ENCODE results near the gene FAM228A.
"Not testable (repeated sequence)": the region's sequence is repeated elsewhere in the genome, so short reads cannot be mapped to it uniquely, and the experiment has no call there.

Gene FAM228A

DNA sequence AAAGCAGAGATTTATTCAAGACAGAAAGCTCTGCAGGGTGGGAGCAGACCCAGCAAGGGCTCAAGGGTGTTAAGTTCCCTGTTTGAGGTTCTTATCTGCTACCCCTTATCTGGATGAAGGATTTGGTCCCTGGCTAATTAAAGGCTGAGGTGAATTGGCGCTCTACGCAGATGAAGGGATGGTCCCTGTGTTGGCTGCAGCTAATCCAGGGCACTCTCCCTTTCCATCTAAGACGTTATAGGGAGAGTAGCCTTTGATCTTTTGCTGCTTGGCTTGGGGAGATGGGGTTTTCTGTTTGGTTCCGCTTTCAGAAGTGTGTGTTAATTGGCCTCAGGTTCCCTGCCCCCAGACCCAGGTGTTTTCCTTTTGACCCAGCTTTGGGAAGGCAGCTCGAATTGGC, 17.0 kb downstream of the FAM228A start:
- DNase-seq: no peak

DNA sequence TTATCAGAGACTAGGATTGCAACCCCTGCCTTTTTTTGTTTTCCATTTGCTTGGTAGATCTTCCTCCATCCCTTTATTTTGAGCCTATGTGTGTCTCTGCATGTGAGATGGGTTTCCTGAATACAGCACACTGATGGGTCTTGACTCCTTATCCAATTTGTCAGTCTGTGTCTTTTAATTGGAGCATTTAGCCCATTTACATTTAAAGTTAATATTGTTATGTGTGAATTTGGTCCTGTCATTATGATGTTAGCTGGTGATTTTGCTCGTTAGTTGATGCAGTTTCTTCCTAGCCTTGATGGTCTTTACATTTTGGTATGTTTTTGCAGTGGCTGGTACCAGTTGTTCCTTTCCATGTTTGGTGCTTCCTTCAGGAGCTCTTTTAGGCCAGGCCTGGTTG, 22.4 kb downstream of the FAM228A start:
- not testable (repeated sequence) for DNase-seq

DNA sequence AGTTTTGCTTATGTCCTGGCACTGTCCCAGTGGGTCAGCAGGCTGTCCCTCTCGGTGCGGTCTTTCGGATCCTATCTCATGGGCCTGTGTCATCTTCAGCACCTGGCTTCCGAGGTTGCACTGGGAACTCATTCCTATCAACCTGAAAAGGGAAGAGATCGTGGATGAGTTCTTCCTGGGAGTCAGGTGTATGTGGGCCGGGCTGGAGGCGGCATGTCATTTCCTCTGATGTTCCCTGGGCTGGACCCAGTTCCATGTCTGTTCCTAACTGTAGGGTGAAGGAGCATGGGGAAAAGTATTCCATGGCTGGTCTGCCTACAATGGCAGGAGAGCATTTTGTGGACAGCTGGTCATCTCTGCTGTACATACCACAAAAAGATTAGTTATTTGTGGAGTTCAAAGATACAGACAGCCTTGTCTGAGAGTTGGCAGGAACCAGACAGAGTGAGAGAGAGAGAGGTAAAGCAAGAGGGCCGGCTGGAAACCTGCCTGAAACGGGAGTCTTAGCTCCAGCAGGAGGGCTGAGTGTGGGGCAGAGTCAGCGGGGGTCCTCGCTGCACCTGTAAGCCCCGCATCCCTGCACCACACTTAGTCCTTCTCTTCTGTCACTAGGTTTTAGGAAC, 25.2 kb downstream of the FAM228A start:
- DNase-seq: no peak

- DNase-seq: no peak
These were observed 25.9 kb downstream of the FAM228A start for GRCh38 chr2:24200799-24201198.

- DNase-seq: no peak
These were observed 28.4 kb downstream of the FAM228A start for GRCh38 chr2:24203029-24203786.

- DNase-seq: no peak
These were observed 28.9 kb downstream of the FAM228A start for GRCh38 chr2:24203787-24204150.

DNA sequence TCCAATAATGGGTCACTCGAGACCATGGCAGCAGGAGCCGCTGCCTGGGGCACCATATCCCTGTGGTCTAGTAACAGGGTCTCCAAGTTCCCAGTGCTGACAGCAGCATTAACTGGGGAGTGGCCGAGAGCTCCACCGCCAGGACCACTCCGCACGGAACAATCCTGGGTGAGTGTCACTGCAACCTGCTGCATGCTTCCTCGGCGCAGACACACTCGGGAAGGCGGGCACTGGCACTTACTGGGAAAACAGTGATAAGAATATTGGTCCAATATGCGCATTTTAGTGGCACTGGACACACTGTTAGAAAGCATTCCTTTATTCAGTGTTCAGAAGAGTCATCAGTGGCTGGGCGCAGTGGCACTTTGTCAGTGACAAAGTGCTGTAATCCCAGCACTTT, 29.7 kb downstream of the FAM228A start:
- no peak for DNase-seq

- no peak for DNase-seq
These were observed 30.3 kb downstream of the FAM228A start for GRCh38 chr2:24205131-24205530.

DNA sequence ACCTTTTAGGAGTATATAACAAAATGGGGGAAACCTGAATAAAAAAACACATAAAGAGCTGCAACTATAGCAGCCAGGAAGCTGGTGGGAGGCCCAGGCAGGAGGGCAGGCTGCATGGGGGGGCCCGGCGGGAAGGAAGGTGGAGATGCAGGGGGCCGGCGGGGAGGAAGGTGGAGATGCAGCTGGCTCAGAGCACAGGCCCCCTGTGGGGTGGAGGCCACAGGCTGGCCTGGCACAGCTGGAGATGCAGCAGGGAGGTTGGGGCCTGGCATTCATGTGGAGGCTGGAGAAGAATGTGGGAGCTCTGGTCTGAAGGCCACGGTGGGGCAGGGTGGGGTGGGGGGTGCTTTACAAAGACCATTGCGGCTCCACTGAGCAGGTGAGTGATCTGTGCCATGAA, 31.4 kb downstream of the FAM228A start:
- DNase-seq: no peak

GRCh38 chr2:24206714-24207113, 31.9 kb downstream of the FAM228A start:
- DNase-seq: no peak

DNA sequence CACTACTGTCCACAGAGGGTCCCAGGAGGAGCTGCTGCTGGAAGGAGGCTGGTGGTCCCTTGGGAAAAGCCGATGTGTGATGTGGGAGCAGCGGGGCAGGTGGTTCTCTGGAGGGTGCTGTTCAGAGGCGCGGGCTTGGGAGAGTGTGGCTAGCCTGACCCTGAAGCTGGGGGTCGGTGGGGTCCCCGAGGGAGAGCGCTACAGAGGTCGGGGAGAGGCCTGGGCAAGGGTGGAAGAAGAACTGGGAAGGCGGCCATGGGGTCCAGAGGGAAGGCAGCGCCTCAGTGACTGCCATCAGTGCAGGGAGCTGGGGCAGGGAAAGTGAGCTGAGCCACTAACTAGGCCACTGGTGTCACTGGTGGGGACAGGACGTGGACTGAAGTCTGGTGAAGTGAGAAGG, 32.5 kb downstream of the FAM228A start:
- no peak for DNase-seq

GRCh38 chr2:24208490-24208889, 33.6 kb downstream of the FAM228A start:
- DNase-seq: no peak

DNA sequence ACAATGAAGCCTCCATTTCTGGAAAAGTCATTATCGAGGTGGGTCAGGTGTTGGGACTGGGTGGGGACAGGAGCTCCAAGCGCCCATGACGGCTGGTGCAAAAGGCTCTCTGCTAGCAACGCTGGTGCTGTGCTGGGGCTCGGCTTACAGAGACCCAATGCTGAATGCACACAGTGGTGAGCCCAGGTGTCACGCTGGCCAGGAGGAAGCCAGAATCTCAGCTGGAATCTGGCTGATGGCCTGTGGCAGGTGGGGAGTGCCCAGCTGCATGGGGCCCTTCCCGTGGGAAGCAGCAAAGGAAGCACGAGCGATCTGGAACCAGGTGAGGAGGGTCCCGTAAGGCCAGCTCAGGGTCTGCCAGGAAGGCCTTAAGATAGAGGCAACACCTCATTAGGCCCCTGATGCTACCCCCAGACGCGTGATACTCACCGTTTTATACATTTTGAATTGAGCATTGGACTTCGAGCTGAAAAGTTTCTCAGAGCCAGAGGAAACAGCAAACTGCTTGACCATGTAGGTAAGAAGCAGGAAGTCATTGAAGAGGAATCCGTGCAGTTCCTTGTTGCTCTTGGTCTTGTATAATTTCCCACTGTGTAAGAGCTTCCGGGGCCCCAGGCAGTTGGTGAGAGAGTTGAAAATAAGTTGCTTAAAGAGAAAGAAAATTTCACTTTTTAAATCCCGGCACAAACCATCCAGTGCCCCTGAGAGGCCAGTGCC, 34.7 kb downstream of the FAM228A start:
- DNase-seq: no peak

DNA sequence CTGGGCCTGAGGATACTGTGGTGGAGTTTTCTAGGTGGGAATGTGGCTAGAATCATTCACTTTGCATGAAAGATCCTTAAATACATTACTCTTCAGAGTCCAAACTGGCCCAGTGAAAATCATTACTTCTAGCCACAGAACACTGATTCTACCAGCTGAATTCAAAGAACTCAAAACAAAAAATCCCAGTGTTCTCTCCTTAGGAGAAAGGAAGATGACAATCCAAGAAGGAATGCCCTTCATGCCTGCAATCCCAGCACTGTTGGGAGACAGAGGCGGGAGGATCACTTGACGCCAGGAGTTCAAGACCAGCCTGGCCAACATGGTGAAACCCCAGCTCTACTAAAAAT, 35.2 kb downstream of the FAM228A start:
- no peak for DNase-seq

DNA sequence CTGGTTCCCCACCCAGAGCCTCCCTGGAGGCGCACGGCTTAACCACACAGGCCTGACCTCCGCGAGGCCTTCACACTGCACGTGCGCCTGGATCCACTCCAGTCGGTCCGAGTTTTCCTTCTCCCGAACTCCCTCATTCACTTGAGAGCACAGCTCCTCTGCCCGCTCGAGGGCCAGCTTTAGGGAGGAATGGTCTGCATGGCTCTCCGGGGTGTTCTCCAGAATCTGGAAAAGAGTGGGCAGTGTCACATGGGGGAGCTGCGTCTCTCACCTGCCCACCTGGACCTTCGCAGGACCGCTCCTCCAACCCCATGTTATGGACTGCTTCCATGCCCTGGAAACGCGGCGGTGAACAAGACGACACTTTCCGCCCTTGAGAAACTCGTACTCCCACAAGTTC, 35.9 kb downstream of the FAM228A start:
- no peak for DNase-seq

GRCh38 chr2:24211408-24211807, 36.6 kb downstream of the FAM228A start:
- DNase-seq: no peak

GRCh38 chr2:24214880-24215279, 40.0 kb downstream of the FAM228A start:
- DNase-seq: no peak

DNA sequence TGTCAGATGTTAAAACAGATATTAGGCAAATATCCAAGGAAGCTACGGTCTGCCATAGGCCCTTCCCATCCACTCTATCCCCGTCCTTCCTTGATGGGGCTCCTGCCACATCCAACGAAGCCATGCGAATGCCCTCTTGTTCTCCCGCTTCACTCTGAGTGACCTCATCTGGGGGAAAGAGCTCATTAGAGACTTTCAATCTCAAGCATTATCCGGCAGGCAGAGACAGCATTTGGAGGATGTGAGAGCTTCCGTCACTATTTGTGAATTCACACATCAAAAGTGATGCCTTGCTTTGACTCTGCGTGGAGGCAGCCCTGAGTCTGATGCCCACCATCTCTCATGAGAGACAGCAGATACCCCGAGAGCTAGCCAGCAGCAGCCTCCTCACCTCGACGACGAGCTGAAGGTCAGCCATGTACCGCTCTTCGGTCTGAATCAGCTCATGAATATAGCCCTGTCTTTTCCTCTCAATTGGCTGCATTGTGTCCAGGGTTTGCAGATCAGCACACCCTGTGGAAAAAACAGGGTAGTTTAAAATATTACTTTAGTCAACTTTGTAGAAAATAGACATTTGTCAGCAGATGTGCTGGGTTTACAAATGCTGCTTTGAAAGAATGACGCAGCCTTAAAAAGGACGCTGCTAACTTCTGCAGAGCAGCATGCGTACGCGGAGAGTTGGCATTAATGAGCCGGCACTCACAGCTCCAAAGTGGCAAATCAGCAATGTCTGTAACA, 45.9 kb downstream of the FAM228A start:
- no peak for DNase-seq

DNA sequence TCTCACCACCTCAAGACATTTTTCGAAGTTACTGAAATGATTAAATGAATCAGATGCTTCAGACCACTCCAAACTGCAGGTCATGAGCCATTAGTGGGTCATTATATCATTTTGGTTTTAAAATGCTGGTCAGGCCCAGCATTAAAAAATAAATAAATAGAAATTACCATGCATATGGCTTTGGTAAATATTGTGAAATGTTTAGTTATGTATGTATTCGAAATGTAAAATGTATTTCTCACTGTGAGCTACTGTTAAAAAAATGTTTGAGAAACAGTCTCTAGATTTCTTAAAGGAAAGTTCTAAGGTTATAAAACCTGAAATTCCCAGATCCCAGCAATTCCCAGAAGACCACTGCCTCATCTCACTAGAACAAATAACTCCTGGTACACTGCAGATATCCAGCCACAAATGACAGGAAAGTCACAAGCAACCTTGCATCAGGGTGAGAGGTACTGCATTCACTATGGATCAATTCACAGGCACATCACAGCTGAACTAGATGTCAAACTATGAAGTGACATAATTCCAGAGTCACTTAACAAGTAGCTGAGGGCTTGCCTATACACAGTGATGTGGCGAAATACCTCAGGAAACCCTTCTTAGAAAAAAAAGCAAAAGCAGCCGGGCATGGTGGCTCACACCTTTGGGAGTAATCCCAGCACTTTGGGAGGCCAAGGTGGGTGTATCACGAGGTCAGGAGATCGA, 46.6 kb downstream of the FAM228A start:
- DNase-seq: no peak

DNA sequence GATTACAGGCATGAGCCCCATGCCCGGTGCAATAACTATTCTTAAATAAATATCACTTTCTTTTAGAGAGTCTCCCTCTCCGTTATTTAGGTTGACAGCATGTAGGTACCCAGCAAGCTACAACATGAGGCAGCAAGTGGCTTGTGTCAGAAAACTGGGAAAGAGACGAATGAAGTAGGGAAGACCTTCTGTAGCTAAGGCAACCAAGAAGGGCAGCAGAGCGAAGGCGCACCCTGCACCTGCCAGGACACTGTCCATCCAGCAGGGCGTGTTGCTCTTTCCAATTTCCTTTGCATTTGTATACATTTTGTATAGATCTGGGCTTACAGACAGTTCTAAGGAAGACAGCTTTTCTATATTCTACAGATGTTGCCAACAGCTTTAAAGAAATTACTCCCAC, 48.1 kb downstream of the FAM228A start:
- DNase-seq: no peak

DNA sequence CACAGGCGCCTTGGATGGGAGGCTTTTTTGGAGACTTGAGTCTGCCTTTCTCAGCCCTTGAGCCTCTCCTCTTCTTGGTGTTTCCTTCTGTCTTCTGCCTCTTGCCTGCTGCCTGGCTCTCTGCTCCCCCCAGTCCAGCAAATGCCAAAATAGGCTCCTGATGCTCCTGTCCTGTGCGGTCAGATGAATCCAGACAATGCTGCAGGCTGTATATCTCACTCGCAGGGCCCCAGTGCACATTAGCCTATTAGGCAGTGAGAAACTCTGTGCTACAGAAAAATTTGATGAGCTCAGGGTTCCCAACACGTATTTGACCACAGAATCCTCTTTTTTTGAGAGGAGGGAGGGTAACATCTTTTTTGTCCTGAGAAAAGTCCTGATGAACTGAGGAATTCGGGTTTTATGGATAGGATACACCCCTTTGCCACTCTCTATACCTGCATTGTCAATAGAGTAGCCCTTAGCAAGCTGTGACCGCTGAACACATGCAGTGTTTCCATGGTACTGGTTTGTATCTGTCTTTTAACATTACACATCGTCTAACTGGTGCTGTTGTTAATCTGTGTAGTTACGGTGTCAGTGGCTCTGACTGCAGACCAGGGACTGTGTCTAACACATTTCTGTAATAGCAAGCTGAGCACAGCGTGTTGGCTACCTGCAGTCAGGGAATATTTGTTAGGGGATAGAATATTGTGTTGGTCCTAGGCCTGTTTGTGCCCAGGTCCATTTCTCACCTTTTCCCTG, 50.8 kb downstream of the FAM228A start:
- no peak for DNase-seq

DNA sequence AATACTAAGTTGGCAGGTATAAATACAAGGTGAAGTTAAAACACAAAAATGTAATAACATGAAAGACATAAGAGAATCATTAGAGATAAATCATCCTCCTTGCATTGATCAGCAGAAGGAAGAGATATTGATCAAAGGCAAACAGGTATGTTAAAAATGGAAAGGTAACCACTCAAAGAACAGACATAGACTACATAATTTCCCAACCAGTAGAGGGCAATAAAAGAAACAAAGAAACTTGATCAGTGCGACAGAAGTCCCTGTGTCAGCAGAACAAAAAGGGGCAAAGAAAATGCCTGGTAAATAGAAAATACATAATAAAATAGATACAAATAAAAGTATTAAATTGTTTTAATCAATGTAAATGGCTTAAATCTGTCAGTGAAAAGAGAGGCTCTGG, 53.6 kb downstream of the FAM228A start:
- no peak for DNase-seq
